ENCODE results near the gene TAL1. TPM values are rescaled to one million over a fixed set of nuclear protein-coding genes. Genes with fewer than 3 reads are reported as not detected.

Gene TAL1
- total and polyA plus RNA-seq, 2 of the 13 experiments (the other 11 are each of a cell fraction or from before 2014, with no cell fraction given), result 0.05 TPM; not detected in 1

DNA sequence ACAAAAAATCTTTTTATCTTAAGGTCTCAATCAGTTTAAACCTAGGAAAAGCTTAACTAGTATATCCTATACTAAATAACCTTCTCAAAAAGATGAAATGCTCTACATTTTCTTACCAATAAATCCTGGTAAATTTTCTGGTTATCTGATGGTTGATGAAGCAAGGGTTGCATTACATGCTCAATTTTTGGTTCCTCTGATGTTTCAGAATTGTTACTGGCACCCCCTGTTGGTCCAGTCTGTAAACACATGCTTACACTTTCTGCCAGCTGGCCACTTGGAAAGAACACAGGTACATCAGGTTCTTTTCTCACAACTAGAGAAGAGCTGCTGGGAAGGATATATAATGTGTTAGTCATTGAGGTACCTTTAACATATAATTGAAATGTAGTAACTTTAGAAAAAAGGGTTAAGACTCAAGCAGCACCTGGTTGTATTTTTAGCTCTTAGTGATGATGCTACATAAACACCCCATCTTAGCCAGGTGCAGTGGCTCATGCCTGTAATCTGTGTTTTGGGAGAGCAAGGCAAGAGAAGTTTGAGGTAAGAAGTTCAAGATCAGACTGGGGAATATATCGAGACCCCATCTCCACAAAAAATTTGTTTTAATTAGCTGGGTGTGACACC is 30.9 kb upstream of the TAL1 start (continued):
- TF ChIP-seq, protein P1, sequence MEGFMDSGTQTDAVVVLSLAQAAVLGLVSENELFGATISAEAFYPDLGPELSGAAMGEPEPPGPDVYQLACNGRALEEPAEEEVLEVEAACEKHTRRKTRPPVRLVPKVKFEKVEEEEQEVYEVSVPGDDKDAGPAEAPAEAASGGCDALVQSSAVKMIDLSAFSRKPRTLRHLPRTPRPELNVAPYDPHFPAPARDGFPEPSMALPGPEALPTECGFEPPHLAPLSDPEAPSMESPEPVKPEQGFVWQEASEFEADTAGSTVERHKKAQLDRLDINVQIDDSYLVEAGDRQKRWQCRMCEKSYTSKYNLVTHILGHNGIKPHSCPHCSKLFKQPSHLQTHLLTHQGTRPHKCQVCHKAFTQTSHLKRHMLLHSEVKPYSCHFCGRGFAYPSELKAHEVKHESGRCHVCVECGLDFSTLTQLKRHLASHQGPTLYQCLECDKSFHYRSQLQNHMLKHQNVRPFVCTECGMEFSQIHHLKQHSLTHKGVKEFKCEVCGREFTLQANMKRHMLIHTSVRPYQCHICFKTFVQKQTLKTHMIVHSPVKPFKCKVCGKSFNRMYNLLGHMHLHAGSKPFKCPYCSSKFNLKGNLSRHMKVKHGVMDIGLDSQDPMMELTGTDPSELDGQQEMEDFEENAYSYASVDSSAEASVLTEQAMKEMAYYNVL (CRISPR knock-in tag; IDR thresholded peaks at IDR 0.05; ENCODE audit: borderline replicate concordance), result no peak
- TF ChIP-seq LCORL (IDR thresholded peaks at IDR 0.05) (no peak), LCORL (CRISPR knock-in tag; IDR thresholded peaks at IDR 0.05) (no peak)
- TF ChIP-seq, protein P2, sequence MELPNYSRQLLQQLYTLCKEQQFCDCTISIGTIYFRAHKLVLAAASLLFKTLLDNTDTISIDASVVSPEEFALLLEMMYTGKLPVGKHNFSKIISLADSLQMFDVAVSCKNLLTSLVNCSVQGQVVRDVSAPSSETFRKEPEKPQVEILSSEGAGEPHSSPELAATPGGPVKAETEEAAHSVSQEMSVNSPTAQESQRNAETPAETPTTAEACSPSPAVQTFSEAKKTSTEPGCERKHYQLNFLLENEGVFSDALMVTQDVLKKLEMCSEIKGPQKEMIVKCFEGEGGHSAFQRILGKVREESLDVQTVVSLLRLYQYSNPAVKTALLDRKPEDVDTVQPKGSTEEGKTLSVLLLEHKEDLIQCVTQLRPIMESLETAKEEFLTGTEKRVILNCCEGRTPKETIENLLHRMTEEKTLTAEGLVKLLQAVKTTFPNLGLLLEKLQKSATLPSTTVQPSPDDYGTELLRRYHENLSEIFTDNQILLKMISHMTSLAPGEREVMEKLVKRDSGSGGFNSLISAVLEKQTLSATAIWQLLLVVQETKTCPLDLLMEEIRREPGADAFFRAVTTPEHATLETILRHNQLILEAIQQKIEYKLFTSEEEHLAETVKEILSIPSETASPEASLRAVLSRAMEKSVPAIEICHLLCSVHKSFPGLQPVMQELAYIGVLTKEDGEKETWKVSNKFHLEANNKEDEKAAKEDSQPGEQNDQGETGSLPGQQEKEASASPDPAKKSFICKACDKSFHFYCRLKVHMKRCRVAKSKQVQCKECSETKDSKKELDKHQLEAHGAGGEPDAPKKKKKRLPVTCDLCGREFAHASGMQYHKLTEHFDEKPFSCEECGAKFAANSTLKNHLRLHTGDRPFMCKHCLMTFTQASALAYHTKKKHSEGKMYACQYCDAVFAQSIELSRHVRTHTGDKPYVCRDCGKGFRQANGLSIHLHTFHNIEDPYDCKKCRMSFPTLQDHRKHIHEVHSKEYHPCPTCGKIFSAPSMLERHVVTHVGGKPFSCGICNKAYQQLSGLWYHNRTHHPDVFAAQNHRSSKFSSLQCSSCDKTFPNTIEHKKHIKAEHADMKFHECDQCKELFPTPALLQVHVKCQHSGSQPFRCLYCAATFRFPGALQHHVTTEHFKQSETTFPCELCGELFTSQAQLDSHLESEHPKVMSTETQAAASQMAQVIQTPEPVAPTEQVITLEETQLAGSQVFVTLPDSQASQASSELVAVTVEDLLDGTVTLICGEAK (IDR thresholded peaks at IDR 0.05), result no peak
- TF ChIP-seq, protein P2 (CRISPR knock-in tag; IDR thresholded peaks at IDR 0.05), result no peak
